Activated naive CD4-positive, alpha-beta T cell treated with anti-CD3 and anti-CD28 coated beads, Interleukin-2, amount 50 U/mL, for 24 hours (primary cell): Measurements from ENCODE around the gene HSF4.

Experiments used
- H3K27ac Mint-ChIP-seq: one replicate; pipeline ENCODE4 v1.8.0; 2021; ENCODE audit warnings: mild to moderate bottlenecking, mixed read lengths
- H3K27me3 Mint-ChIP-seq: one replicate; pipeline ENCODE4 v1.8.0; 2021; ENCODE audit warnings: mixed read lengths
- H3K36me3 Mint-ChIP-seq: one replicate; pipeline ENCODE4 v1.8.0; 2021; ENCODE audit warnings: mixed read lengths
- H3K4me1 Mint-ChIP-seq: one replicate; pipeline ENCODE4 v1.8.0; 2021; ENCODE audit warnings: mixed read lengths
- H3K4me3 Mint-ChIP-seq: one replicate; pipeline ENCODE4 v1.8.0; 2021; ENCODE audit warnings: mild to moderate bottlenecking, mixed read lengths
- H3K9me3 Mint-ChIP-seq: one replicate; pipeline ENCODE4 v1.8.0; 2021; ENCODE audit warnings: mixed read lengths

HSF4 gene

DNA sequence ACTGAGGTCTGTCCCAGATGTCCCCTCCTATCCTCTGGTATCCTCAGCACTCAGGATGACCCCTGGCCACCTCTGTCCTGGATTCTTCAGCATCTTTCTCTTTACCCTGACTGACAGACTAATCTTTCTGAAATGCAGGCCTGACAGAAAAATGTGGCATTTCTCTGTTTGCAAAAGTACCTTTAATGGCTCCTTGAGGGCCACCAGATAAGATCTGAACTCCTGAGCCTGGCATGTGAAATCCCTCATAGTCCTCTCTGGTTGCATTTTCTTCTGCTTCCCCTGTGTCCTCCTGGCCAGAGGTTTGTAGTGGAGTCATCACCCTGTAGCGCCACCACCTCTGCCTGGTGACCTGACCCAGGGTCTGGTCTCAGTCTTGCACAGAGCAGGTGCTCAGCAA lies 32.3 kb downstream of the HSF4 start:
- Mint-ChIP-seq H3K4me3 (peak overlapping the region; percentile 51), H3K4me1 (peaks cover 31% of the 10 kb centered on the region), H3K27ac (peak overlapping the region; percentile 76), H3K27me3 (no peaks in the 10 kb centered on the region), H3K9me3 (no peaks in the 10 kb centered on the region), H3K36me3 (peaks cover 18% of the 10 kb centered on the region)

DNA sequence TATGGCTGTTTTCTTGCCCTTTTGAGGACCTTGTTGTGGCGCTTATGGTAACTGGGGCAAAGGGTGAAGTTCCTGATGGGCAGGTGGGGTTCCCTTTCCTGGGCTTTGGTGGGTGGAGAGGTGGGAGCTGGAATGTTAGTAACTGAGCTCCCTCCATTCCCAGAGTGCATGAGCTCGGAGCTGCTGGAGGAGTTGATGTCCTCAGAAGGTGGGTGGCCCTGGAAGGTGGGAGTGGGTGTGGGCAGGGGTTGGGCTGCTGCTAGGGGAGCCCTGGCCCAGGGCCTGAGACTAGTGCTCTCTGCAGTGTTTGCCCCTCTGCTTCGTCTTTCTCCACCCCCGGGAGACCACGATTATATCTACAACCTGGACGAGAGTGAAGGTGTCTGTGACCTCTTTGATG lies 33.2 kb downstream of the HSF4 start:
- Mint-ChIP-seq H3K27ac (peak overlapping the region; percentile 55), H3K4me1 (peaks cover 27% of the 10 kb centered on the region), H3K4me3 (no peak overlapping the region), H3K27me3 (no peaks in the 10 kb centered on the region), H3K9me3 (no peaks in the 10 kb centered on the region), H3K36me3 (peaks cover 16% of the 10 kb centered on the region)

DNA sequence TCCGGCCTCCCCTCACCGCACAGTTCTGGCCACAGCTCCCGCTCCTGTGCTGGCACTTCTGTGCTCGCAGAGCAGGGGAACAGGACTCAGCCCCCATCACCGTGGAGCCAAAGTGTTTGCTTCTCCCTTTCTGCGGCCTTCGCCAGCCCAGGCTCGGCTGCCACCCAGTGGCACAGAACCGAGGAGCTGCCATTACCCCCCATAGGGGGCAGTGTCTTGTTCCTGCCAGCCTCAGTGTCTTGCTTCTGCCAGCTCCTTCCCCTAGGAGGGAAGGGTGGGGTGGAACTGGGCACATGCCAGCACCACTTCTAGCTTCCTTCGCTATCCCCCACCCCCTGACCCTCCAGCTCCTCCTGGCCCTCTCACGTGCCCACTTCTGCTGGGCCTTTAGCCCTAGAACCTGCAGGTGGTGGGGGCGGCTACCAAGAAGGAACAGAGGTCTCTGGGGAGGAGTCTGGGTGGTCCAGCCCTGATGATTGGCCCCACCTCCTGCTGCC lies 33.7 kb downstream of the HSF4 start:
- Mint-ChIP-seq H3K36me3 (peaks cover 15% of the 10 kb centered on the region), H3K27me3 (no peaks in the 10 kb centered on the region), H3K4me1 (peaks cover 24% of the 10 kb centered on the region), H3K27ac (no peak overlapping the region), H3K4me3 (no peak overlapping the region), H3K9me3 (no peaks in the 10 kb centered on the region)

DNA sequence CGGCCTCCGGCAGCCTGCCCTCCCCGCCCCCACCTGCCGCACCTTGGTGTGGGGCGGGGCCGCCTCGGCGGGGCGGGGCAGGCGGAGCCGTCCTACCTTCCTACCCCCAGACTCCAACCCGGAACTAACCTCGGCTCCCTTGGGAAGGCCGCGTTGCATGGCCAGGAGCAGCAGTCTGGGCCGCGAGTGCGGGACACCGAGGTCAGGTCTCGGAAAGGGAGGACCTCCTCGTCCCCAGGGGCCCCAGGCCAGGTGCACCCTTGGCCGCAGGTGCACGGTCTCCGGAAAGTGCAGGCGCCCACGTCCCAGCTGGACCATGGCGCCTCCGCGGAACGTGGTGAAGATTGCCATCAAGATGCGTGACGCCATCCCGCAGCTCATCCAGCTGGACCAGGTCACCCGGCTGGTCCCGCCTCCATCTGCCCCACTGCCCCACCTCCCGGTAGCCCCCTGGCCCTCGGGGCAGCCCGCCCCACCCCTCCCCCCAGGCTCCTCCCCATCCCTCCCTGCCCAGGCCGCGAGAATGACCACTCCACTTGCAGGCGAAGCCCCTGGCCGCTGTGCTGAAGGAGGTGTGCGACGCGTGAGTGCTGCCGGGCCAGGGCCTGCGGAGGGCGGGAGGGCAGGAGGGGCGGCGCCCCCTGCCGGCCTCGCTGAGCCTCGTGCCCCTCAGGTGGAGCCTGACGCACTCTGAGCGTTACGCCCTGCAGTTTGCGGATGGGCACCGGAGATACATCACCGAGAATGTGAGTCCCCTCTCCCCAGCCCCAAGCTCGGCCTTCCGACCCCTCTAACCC lies 34.7 kb downstream of the HSF4 start, which contains the start of gene ELMO3:
ELMO3 (plus strand) TSS at position 121 of the 797 bp plus-strand sequence; CDS start at position 317, 196 bp downstream.
- Mint-ChIP-seq H3K9me3 (no peaks in the 10 kb centered on the region), H3K27me3 (no peaks in the 10 kb centered on the region), H3K36me3 (peaks cover 11% of the 10 kb centered on the region), H3K27ac (no peak within 1 kb of the TSS), H3K4me1 (peaks cover 15% of the 10 kb centered on the region), H3K4me3 (no peak within 1 kb of the TSS)

GRCh38 chr16:67199808-67200198 lies 35.3 kb downstream of the HSF4 start:
- no peaks in the 10 kb centered on the region for H3K27me3 Mint-ChIP-seq
- H3K4me3 Mint-ChIP-seq = no peak overlapping the region
- H3K9me3 Mint-ChIP-seq = no peaks in the 10 kb centered on the region
- peaks cover 11% of the 10 kb centered on the region for H3K36me3 Mint-ChIP-seq
- H3K27ac Mint-ChIP-seq = no peak overlapping the region
- H3K4me1 Mint-ChIP-seq = peaks cover 15% of the 10 kb centered on the region

- Mint-ChIP-seq H3K36me3 (peaks cover 11% of the 10 kb centered on the region), H3K27ac (no peak overlapping the region), H3K27me3 (no peaks in the 10 kb centered on the region), H3K4me3 (no peak overlapping the region), H3K9me3 (no peaks in the 10 kb centered on the region), H3K4me1 (peaks cover 15% of the 10 kb centered on the region)
Measured at GRCh38 chr16:67200491-67200890, 35.9 kb downstream of the HSF4 start.

DNA sequence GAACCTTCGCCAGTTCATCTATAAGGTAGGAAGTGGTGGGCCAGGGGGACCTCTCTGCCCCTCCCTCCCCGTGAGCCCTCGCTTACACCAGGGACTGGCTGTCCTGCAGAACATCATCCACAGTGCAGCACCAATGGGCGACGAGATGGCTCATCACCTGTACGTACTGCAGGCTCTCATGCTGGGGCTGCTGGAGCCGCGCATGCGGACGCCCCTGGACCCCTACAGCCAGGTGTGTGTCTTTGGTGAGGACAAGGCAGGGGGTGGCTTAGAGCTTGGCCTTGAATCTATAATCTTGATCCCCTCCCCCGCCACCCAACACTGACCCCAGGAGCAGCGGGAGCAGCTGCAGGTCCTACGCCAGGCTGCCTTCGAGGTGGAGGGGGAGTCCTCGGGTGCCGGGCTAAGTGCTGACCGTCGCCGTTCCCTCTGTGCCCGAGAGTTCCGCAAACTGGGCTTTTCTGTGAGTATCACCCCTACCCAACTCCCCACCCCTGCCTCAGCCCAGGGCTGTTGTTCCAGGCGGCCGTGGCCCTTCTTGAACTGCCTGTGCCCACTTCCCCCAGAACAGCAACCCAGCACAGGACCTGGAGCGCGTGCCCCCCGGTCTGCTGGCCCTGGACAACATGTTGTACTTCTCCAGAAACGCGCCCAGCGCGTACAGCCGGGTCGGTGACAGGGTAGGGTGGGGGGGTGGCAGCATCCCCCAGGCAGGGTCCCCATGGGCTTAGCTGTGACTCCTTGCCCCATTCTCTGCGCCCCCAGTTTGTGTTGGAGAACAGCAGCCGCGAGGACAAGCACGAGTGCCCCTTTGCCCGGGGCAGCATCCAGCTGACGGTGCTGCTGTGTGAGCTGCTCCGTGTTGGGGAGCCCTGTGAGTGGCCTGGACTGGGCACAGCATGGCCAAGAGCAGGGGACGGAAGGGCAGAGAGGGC lies 37.1 kb downstream of the HSF4 start:
- no peaks in the 10 kb centered on the region for H3K9me3 Mint-ChIP-seq
- peaks cover 3% of the 10 kb centered on the region for H3K4me1 Mint-ChIP-seq
- H3K36me3 Mint-ChIP-seq = peaks cover 6% of the 10 kb centered on the region

DNA sequence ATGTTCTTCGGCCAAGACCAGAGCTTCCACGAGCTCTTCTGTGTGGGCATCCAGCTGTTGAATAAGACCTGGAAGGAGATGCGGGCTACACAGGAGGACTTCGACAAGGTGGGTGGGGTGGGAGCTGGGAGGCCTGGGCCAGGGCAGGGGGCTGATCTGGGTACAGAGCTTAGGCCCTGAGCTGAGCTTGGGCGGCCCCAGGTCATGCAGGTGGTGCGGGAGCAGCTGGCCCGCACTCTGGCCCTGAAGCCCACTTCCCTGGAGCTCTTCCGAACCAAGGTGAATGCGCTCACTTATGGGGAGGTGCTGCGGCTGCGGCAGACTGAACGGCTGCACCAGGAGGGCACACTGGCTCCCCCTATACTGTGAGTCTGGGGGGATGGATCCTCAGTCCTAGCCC lies 37.9 kb downstream of the HSF4 start:
- no peak overlapping the region for H3K4me3 Mint-ChIP-seq
- no peaks in the 10 kb centered on the region for H3K27me3 Mint-ChIP-seq
- no peak overlapping the region for H3K27ac Mint-ChIP-seq
- no peaks in the 10 kb centered on the region for H3K9me3 Mint-ChIP-seq
- peaks cover 4% of the 10 kb centered on the region for H3K36me3 Mint-ChIP-seq
- H3K4me1 Mint-ChIP-seq = no peaks in the 10 kb centered on the region

More for the DNA sequence above, 37.1 kb downstream of the HSF4 start:
- Mint-ChIP-seq H3K4me3 (no peak overlapping the region), H3K27ac (no peak overlapping the region), H3K27me3 (no peaks in the 10 kb centered on the region)

DNA sequence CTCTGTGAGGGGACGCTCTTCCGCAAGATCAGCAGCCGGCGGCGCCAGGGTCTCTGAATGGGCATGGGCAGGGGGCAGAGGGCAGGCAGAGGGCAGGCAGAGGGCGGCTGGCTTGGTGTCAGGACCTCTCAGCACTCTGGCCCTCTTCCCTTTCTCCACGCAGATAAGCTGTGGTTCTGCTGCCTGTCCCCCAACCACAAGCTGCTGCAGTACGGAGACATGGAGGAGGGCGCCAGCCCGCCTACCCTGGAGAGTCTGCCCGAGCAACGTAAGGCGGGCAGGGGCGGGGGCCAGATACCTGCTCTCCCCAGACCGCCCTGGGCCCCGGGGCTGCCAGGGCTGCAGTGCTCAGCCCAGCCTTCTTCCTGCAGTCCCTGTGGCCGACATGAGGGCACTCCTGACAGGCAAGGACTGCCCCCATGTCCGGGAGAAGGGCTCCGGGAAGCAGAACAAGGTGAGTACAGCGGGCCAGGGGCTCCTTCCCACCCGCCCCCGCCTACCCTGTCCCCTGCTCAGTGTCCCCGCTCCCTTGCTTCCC lies 38.5 kb downstream of the HSF4 start:
- no peaks in the 10 kb centered on the region for H3K9me3 Mint-ChIP-seq
- H3K27me3 Mint-ChIP-seq = no peaks in the 10 kb centered on the region
- peaks cover 4% of the 10 kb centered on the region for H3K36me3 Mint-ChIP-seq
- no peak overlapping the region for H3K4me3 Mint-ChIP-seq
- H3K27ac Mint-ChIP-seq = no peak overlapping the region
- H3K4me1 Mint-ChIP-seq = no peaks in the 10 kb centered on the region

- Mint-ChIP-seq H3K36me3 (peaks cover 3% of the 10 kb centered on the region), H3K4me1 (no peaks in the 10 kb centered on the region), H3K27me3 (no peaks in the 10 kb centered on the region), H3K9me3 (no peaks in the 10 kb centered on the region), H3K27ac (no peak overlapping the region), H3K4me3 (no peak overlapping the region)
Measured at GRCh38 chr16:67204076-67204475, 39.5 kb downstream of the HSF4 start.

- no peaks in the 10 kb centered on the region for H3K27me3 Mint-ChIP-seq
- peak overlapping the region; percentile 83 for H3K27ac Mint-ChIP-seq
- peaks cover 3% of the 10 kb centered on the region for H3K36me3 Mint-ChIP-seq
- no peaks in the 10 kb centered on the region for H3K4me1 Mint-ChIP-seq
- H3K4me3 Mint-ChIP-seq = no peak overlapping the region
- H3K9me3 Mint-ChIP-seq = no peaks in the 10 kb centered on the region
Measured at GRCh38 chr16:67206129-67206837, 41.7 kb downstream of the HSF4 start.

- H3K9me3 Mint-ChIP-seq = no peaks in the 10 kb centered on the region
- H3K4me3 Mint-ChIP-seq = no peak overlapping the region
- no peaks in the 10 kb centered on the region for H3K27me3 Mint-ChIP-seq
- no peaks in the 10 kb centered on the region for H3K4me1 Mint-ChIP-seq
- peaks cover 3% of the 10 kb centered on the region for H3K36me3 Mint-ChIP-seq
- H3K27ac Mint-ChIP-seq = no peak overlapping the region
Measured at GRCh38 chr16:67206838-67207248, 42.3 kb downstream of the HSF4 start.

- no peak overlapping the region for H3K27ac Mint-ChIP-seq
- no peaks in the 10 kb centered on the region for H3K27me3 Mint-ChIP-seq
- peaks cover 3% of the 10 kb centered on the region for H3K36me3 Mint-ChIP-seq
- H3K9me3 Mint-ChIP-seq = no peaks in the 10 kb centered on the region
- no peak overlapping the region for H3K4me3 Mint-ChIP-seq
- no peaks in the 10 kb centered on the region for H3K4me1 Mint-ChIP-seq
Measured at GRCh38 chr16:67207249-67208091, 42.9 kb downstream of the HSF4 start.

GRCh38 chr16:67208154-67208896 lies 43.8 kb downstream of the HSF4 start:
- no peaks in the 10 kb centered on the region for H3K27me3 Mint-ChIP-seq
- H3K9me3 Mint-ChIP-seq = no peaks in the 10 kb centered on the region
- peaks cover 3% of the 10 kb centered on the region for H3K36me3 Mint-ChIP-seq
- H3K4me1 Mint-ChIP-seq = no peaks in the 10 kb centered on the region
- H3K4me3 Mint-ChIP-seq = no peak overlapping the region
- H3K27ac Mint-ChIP-seq = no peak overlapping the region
